PFSK-1 (cell line): ENCODE results near the gene ZNF182.

Experiments used
- FOXP2 ChIP-seq: optimal IDR thresholded peaks from 2 replicates; pipeline ENCODE3; 2011; ENCODE audit warnings: borderline replicate concordance, control low read depth, inconsistent platforms; ENCODE audit not compliant: insufficient read depth; ENCODE audit errors: extremely low read length, extremely low read depth
- POLR2AphosphoS5 ChIP-seq: IDR thresholded peaks from 2 replicates; pipeline ENCODE4 v1.6.1; 2012; ENCODE audit warnings: low read depth, mild to moderate bottlenecking, control low read depth, low read length, moderate library complexity
- SIN3A ChIP-seq: IDR thresholded peaks from 2 replicates; pipeline ENCODE4 v1.6.1; 2012; ENCODE audit warnings: mild to moderate bottlenecking, low read length, moderate library complexity, borderline replicate concordance; ENCODE audit not compliant: insufficient read depth
- TAF1 ChIP-seq: IDR thresholded peaks from 2 replicates; pipeline ENCODE4 v1.6.1; 2012; ENCODE audit warnings: low read length, control low read depth, borderline replicate concordance; ENCODE audit not compliant: insufficient read depth
- TF ChIP-seq, protein P1 (sequence below), 2 experiments: IDR thresholded peaks; 2 replicates each; pipeline versions ENCODE4 v1.6.1 to v1.8.0; 2011 to 2012; ENCODE audit warnings: low read depth in 2 of 2, low read length in 2 of 2, control low read depth in 1 of 2, inconsistent platforms in 1 of 2, mild to moderate bottlenecking in 1 of 2, moderate library complexity in 1 of 2; ENCODE audit not compliant: insufficient read depth in 1 of 2

DNA sequence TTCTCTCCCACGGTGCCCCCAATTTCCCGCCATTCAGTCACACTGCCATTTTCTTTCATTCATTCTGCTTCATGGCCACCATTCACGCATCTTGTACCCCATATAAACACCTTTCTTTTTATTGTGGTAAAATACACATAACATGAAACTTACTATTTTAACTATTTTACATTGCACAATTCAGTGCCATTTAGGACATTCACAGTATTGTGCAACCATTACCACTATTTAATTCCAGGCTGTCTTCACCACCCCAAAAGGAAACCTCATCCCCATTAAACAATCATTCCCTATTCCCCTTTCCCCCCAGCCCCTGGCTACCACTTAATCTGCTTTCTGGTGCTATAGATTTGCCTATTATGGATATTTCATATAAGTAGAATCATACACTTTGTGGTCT is 18.9 kb upstream of the ZNF182 start:
- TF ChIP-seq, protein P1, sequence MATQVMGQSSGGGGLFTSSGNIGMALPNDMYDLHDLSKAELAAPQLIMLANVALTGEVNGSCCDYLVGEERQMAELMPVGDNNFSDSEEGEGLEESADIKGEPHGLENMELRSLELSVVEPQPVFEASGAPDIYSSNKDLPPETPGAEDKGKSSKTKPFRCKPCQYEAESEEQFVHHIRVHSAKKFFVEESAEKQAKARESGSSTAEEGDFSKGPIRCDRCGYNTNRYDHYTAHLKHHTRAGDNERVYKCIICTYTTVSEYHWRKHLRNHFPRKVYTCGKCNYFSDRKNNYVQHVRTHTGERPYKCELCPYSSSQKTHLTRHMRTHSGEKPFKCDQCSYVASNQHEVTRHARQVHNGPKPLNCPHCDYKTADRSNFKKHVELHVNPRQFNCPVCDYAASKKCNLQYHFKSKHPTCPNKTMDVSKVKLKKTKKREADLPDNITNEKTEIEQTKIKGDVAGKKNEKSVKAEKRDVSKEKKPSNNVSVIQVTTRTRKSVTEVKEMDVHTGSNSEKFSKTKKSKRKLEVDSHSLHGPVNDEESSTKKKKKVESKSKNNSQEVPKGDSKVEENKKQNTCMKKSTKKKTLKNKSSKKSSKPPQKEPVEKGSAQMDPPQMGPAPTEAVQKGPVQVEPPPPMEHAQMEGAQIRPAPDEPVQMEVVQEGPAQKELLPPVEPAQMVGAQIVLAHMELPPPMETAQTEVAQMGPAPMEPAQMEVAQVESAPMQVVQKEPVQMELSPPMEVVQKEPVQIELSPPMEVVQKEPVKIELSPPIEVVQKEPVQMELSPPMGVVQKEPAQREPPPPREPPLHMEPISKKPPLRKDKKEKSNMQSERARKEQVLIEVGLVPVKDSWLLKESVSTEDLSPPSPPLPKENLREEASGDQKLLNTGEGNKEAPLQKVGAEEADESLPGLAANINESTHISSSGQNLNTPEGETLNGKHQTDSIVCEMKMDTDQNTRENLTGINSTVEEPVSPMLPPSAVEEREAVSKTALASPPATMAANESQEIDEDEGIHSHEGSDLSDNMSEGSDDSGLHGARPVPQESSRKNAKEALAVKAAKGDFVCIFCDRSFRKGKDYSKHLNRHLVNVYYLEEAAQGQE (IDR thresholded peaks at IDR 0.05; ENCODE audit: insufficient read depth in 1 of 2, low read depth in 2 of 2, low read length in 2 of 2) = no peak
- TF ChIP-seq POLR2AphosphoS5 = no peak
- no peak for TF ChIP-seq TAF1
- no peak for TF ChIP-seq SIN3A
- no peak for TF ChIP-seq FOXP2
